HepG2 (cell line): ENCODE data around the gene LTA4H. TPM values are rescaled to one million over a fixed set of nuclear protein-coding genes. Genes with fewer than 3 reads are reported as not detected.

Experiments used
- ATAC-seq: fragments of 200-7000 bp; cut with Tn5 transposase; 3 replicates; pipeline ENCODE4 v1.9.1; 2020; ENCODE audit warnings: mild to moderate bottlenecking, moderate library complexity
- BruUV-seq: library from RNA; stranded (reverse); fragments of 400-500 nt; replicated peaks from 2 replicates; lab custom pipeline; 2021; lab: Mats Ljungman, UMichigan
- CTCF ChIA-PET: fragments of 300-600 bp; formaldehyde crosslinking; extraction: SDS; loops from one replicate; lab custom pipeline; 2021; ENCODE audit warnings: low total read pairs, inconsistent platforms, low intra/inter-chr PET ratio; lab: Yijun Ruan, JAX
- POLR2A ChIA-PET: fragments of 350-600 bp; sonication (Branson Sonifier 250); formaldehyde crosslinking; loops from one replicate; lab custom pipeline; 2020; ENCODE audit warnings: antibody characterized with exemption, inconsistent platforms; lab: Yijun Ruan, JAX
- DNase-seq: peaks from one replicate; pipeline ENCODE4 v3.0.0-alpha.2; 2015; ENCODE audit warnings: low spot score
- FAIRE-seq: peaks from 3 replicates; lab custom pipeline; 2011; peaks lifted over from hg19 to GRCh38; lab: Jason Lieb, UNC
- H2AFZ ChIP-seq: one replicate; pipeline ENCODE4 v1.6.1; 2011; ENCODE audit warnings: low read length, inconsistent platforms
- H3K27ac ChIP-seq: fragments of 300-600 bp; 3 replicates; pipeline ENCODE4 v1.8.0; 2011; ENCODE audit warnings: mixed run types, mild to moderate bottlenecking, mixed read lengths, low read length, inconsistent platforms; ENCODE audit not compliant: insufficient read depth; ENCODE audit errors: extremely low read length
- H3K27me3 ChIP-seq, 2 experiments: fragments of 200-600 bp in 1 of 2; 2 replicates in 1 of 2; 3 replicates in 1 of 2; pipeline versions ENCODE4 v1.6.0 to v1.8.0; 2011; ENCODE audit warnings: low read length in 2 of 2, mild to moderate bottlenecking in 2 of 2, moderate library complexity in 2 of 2, inconsistent platforms in 1 of 2; ENCODE audit not compliant: insufficient read depth in 2 of 2, control insufficient read depth in 1 of 2
- H3K36me3 ChIP-seq, 2 experiments: fragments of 200-600 bp in 1 of 2; replicated peaks in 1 of 2; 2 replicates in 1 of 2; 3 replicates in 1 of 2; pipeline versions ENCODE4 v1.5.1 to v1.8.0; 2011; ENCODE audit warnings: low read length in 2 of 2, inconsistent platforms in 1 of 2; ENCODE audit not compliant: insufficient read depth in 2 of 2, control insufficient read depth in 1 of 2
- H3K4me1 ChIP-seq: 2 replicates; pipeline ENCODE4 v1.5.1; 2012; ENCODE audit warnings: low read length, inconsistent platforms; ENCODE audit not compliant: insufficient read depth
- H3K4me2 ChIP-seq: 2 replicates; pipeline ENCODE4 v1.6.0; 2011; ENCODE audit warnings: low read depth, low read length, inconsistent platforms
- H3K4me3 ChIP-seq, 3 experiments: fragments of 200-600 bp in 1 of 3; sonication (generic), shearing (Covaris generic) in 1 of 3; replicated peaks in 1 of 3; 2 replicates each; pipeline ENCODE4 v1.5.1; 2011 to 2016; ENCODE audit warnings: low read length in 3 of 3, inconsistent platforms in 2 of 3, low read depth in 2 of 3, mild to moderate bottlenecking in 2 of 3, control low read depth in 1 of 3, mixed read lengths in 1 of 3; ENCODE audit not compliant: insufficient read depth in 1 of 3
- H3K79me2 ChIP-seq: one replicate; pipeline ENCODE4 v1.6.1; 2011; ENCODE audit warnings: low read length, inconsistent platforms; ENCODE audit not compliant: insufficient read depth
- H3K9ac ChIP-seq: 2 replicates; pipeline ENCODE4 v1.6.0; 2011; ENCODE audit warnings: mild to moderate bottlenecking, low read depth, low read length, inconsistent platforms; ENCODE audit not compliant: insufficient read depth
- H3K9me3 ChIP-seq: 2 replicates; pipeline ENCODE4 v1.5.1; 2012; ENCODE audit warnings: mild to moderate bottlenecking, low read length
- H4K20me1 ChIP-seq: 2 replicates; pipeline ENCODE4 v1.6.0; 2011; ENCODE audit warnings: inconsistent platforms, mild to moderate bottlenecking, low read length, moderate library complexity; ENCODE audit not compliant: insufficient read depth
- FOXO1 ChIP-seq: sonication (generic); formaldehyde crosslinking; IDR thresholded peaks from 2 replicates; pipeline ENCODE4 v1.4.0; 2020; ENCODE audit warnings: missing genetic modification reagents
- JUND ChIP-seq: sonication (generic); formaldehyde crosslinking; IDR thresholded peaks from 2 replicates; pipeline ENCODE4 v1.8.0; 2022; ENCODE audit warnings: mild to moderate bottlenecking, missing genetic modification reagents
- NFE2L2 ChIP-seq: fragments of 150-350 bp; IDR thresholded peaks from 2 replicates; pipeline ENCODE4 v1.6.1; 2014; ENCODE audit warnings: low read length
- TBX2 ChIP-seq: sonication (generic); formaldehyde crosslinking; IDR thresholded peaks from 2 replicates; pipeline ENCODE4 v1.5.0; 2020; ENCODE audit warnings: missing genetic modification reagents, mild to moderate bottlenecking, borderline replicate concordance
- ZNF7 ChIP-seq: IDR thresholded peaks from 2 replicates; pipeline ENCODE4 v1.6.1; 2016; ENCODE audit warnings: missing biosample characterization, missing genetic modification reagents
- WGBS: methylation state at CpG from one replicate; pipeline ENCODE4 v1.1.6; 2017; ENCODE audit warnings: low lambda C conversion rate; 5-methylcytosine and 5-hydroxymethylcytosine counted together
- in situ Hi-C: cut with HindIII; loops from 2 replicates; pipeline ENCODE4 v1.10.0; 2017; ENCODE audit warnings: low pct_unique_long_range_greater_than_20kb; ENCODE audit not compliant: extremely low pct_ligation_motif_present
- intact Hi-C: fragments of 100-400 bp; cut with micrococcal nuclease; formaldehyde crosslinking; loops from one replicate; pipeline ENCODE4 v1.10.0; 2022; ENCODE audit not compliant: unreplicated experiment
- polyA plus RNA-seq, 8 experiments: library from polyadenylated mRNA; depleted of rRNA in 3 of 8; stranded (reverse) in 7 of 8; unstranded in 1 of 8; fragments of >200 nt; fragmentation: Illumina TruSeq in 4 of 8; extraction: Trizol in 4 of 8; gene quantifications; 2 replicates each; pipeline versions ENCODE4 v1.2.1 to v1.2.3, GENCODE V29; 2011 to 2016; ENCODE audit warnings: low read depth in 4 of 8, missing spikeins in 1 of 8, mixed read lengths in 1 of 8; ENCODE audit not compliant: insufficient read depth in 1 of 8
- total RNA-seq, 5 experiments: library from RNA; depleted of rRNA; stranded (reverse); fragments of >200 nt; fragmentation: Illumina TruSeq; extraction: Trizol; gene quantifications; 2 replicates each; pipeline ENCODE4 v1.2.3, GENCODE V29; 2016; ENCODE audit warnings: low read depth in 1 of 5
- TF ChIP-seq, protein P1 (sequence below): sonication (generic); formaldehyde crosslinking; IDR thresholded peaks from 2 replicates; pipeline ENCODE4 v1.9.0; 2021; ENCODE audit warnings: missing genetic modification reagents, borderline replicate concordance
- TF ChIP-seq, protein P2 (sequence below): sonication (generic); formaldehyde crosslinking; IDR thresholded peaks from 2 replicates; pipeline ENCODE4 v1.4.0; 2020; ENCODE audit warnings: missing genetic modification reagents, borderline replicate concordance

The LTA4H gene
- total and polyA plus RNA-seq, 2 of the 13 experiments (the other 11 are each of a cell fraction or from before 2014, with no cell fraction given) = 87.5 to 90.4 TPM

DNA sequence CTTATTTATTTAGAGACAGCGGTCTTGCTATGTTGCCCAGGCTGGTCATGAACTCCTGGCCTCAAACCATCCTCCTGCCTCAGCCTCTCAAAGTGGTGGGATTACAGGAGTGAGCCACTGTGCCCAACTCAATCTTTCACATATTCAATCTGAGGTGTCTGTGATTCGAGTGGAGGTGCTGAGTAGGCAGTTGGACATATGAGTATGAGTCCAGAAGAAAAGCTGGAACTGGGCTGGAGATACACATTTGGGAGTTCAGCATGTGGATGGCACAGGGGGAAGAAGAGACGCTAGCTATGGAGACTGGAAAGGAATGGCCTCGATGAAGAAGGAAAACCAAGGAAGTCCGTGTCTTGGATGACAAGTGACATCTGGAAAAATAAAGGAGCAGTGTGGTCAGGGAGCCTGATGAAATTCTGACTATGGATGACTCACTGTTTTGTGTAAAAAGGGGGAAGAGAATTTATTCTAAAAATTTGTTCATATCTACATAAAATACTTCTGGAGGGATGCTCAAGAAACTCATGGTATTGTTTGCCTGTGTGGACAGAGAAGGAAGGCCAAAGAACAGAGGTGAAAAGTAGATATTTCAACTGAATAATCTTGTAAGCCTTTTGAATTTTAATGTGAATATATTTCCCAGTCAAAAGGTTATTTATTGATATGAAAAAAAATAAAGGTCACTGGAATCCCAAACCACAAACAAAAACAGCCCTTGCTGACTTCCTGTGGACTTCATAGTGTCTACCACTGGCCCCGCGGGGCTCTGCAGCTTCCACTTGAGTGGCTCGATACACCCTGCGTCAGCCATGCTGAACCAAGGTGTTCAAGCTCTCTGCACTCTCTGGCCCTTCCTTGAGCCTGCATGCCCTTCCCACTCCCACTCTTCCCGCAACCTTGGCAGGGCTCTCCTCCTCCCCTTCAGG lies 8.9 kb upstream of the LTA4H start:
- WGBS = 42% methylated on average over 10 of the region's 10 CpGs
- TF ChIP-seq FOXO1 (CRISPR knock-in tag) (no peak), NFE2L2 (no peak), ZNF7 (CRISPR knock-in tag) (no peak), TBX2 (CRISPR knock-in tag) (no peak), JUND (CRISPR knock-in tag) (no peak)
- TF ChIP-seq, protein P1, sequence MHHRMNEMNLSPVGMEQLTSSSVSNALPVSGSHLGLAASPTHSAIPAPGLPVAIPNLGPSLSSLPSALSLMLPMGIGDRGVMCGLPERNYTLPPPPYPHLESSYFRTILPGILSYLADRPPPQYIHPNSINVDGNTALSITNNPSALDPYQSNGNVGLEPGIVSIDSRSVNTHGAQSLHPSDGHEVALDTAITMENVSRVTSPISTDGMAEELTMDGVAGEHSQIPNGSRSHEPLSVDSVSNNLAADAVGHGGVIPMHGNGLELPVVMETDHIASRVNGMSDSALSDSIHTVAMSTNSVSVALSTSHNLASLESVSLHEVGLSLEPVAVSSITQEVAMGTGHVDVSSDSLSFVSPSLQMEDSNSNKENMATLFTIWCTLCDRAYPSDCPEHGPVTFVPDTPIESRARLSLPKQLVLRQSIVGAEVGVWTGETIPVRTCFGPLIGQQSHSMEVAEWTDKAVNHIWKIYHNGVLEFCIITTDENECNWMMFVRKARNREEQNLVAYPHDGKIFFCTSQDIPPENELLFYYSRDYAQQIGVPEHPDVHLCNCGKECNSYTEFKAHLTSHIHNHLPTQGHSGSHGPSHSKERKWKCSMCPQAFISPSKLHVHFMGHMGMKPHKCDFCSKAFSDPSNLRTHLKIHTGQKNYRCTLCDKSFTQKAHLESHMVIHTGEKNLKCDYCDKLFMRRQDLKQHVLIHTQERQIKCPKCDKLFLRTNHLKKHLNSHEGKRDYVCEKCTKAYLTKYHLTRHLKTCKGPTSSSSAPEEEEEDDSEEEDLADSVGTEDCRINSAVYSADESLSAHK (CRISPR knock-in tag) = no peak
- TF ChIP-seq, protein P2, sequence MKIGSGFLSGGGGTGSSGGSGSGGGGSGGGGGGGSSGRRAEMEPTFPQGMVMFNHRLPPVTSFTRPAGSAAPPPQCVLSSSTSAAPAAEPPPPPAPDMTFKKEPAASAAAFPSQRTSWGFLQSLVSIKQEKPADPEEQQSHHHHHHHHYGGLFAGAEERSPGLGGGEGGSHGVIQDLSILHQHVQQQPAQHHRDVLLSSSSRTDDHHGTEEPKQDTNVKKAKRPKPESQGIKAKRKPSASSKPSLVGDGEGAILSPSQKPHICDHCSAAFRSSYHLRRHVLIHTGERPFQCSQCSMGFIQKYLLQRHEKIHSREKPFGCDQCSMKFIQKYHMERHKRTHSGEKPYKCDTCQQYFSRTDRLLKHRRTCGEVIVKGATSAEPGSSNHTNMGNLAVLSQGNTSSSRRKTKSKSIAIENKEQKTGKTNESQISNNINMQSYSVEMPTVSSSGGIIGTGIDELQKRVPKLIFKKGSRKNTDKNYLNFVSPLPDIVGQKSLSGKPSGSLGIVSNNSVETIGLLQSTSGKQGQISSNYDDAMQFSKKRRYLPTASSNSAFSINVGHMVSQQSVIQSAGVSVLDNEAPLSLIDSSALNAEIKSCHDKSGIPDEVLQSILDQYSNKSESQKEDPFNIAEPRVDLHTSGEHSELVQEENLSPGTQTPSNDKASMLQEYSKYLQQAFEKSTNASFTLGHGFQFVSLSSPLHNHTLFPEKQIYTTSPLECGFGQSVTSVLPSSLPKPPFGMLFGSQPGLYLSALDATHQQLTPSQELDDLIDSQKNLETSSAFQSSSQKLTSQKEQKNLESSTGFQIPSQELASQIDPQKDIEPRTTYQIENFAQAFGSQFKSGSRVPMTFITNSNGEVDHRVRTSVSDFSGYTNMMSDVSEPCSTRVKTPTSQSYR (CRISPR knock-in tag) = no peak
- TF ChIP-seq, all 625 proteins: peak for 0
- no peak for ATAC-seq
- no peak for DNase-seq
- Histone ChIP-seq H3K9ac (no peak overlapping the region), H3K36me3 (no peaks in the 10 kb centered on the region), H3K27me3 (peaks cover 0 to 19% of the 10 kb centered on the region in 2 experiments; a peak in 2 of 5 replicates), H4K20me1 (no peaks in the 10 kb centered on the region), H3K27ac (no peak overlapping the region), H3K79me2 (no peaks in the 10 kb centered on the region), H3K9me3 (no peaks in the 10 kb centered on the region), H3K4me2 (no peak overlapping the region), H3K4me1 (peaks cover 45% of the 10 kb centered on the region), H2AFZ (no peak overlapping the region), H3K4me3 (no peak overlapping the region)
- intact Hi-C loops = no loop called here
- POLR2A ChIA-PET = no interaction called here
- CTCF ChIA-PET = no interaction called here
- in situ Hi-C loops = no loop called here
- FAIRE-seq = no peak
- no TSS peak for BruUV-seq
